Activated CD8-positive, alpha-beta memory T cell treated with anti-CD3 and anti-CD28 coated beads for 48 hours (primary cell): ENCODE measurements around the gene TENM3.

Source experiments
- DNase-seq, 3 experiments: peaks; one replicate each; pipeline ENCODE4 v3.0.0-alpha.2; 2020; ENCODE audit warnings: low read depth in 2 of 3, low spot score in 2 of 3

Gene TENM3

DNA sequence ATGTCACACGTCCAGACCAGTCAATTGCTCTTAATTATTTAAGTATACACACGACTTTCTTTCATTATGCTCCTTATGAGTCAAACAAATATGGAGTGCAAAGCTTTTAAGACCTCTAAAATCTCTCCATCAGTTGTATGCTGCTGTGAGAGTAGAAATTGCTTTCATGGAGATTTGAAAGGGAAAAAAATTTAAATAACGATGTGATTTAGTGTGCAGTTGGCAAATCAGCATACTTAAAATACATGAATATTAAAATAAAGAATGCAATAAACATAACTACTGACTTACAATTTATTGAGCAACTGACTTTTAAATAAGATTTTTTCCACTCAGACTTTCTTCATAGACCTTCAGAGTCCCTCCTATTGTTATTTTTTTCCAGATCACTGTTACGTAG lies 9.0 kb downstream of the TENM3 start:
- DNase-seq, result no peak

DNA sequence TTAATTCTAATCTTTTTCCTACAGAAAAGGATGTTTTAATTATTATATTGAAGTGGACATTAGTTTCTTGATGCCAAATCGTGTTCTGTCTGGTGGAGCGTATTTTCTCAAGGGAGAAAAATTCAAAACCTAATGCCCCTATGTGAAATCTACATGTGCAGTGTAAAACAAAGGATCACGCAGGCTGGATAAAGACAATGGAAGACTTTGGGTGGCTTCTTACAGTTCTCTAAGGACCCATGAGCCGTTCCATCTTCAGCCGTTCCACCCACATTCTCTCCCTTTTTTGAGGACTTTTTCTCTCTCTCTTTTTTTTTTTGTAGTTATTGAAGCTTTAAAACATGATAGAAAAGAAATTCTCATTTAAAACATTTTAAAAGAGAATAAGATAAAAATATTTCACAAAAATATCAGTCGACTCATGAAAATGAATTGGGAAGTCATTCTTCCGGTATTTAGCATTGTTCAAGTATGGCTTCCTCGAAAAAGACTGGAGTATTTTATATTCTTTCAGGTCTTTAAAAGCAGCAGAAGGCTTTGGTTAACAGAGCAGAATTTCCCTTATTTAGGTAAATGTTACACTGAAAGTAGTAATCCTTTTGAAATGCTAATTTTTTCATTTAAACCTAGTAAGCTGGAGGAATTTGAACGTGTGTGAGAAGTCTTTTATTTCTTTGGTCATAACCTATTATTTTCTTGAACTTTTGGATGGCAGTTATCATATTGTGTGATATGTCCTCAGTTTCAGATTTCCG lies 11.0 kb downstream of the TENM3 start:
- DNase-seq, result no peak

DNA sequence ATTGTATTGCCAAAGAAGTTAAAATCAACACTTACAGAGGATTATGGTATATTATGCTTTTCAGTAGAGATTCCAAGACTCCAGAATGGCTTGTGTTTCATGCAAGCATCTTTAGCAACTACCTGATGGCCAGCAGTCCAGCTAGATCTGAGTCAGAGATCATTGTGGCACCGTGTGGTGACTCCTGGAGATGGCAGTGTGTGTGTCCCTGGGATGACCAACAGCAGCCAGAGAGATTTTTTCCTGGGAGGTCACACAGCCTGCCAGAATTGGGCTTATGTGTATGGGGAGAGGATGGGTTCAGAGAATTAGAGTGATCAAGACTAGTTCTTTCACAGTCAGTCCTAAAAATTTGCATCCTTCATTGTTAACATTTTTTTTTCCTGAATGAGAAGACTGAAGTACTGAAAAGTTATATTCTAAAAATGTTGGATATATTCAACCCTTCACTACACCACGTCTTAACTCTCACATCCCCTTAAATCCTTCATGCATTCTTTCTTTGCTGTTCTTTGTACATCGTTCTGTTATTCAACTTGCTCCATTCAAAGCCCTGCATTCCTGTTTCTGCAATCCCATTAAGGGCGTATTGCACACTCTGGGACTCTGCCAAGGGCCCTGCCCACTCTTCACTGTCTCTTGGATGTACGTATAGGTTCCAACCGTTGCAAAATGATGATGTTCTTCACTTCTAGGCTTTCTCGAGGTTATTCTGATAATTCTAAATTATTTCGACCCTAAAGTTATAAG lies 12.4 kb downstream of the TENM3 start:
- no peak for DNase-seq

DNA sequence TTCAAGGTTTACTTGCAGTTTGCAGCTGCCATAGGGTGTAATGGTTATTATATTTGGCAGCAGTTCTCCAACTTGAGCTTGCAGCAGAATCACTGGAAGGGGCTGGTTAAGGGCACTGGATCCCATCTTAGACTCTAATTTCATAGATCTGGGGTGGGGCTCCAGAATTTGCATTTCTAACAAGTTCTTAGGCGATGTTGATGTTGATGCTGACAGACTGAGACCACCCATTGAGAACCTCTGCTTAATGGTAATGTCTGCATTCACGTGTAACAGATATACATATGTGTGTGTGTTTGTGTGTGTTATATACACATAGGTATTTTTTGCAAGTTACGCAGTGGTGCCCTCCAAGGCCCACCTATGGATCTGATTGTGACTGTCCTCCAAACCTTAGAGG lies 13.8 kb downstream of the TENM3 start:
- no peak for DNase-seq

DNA sequence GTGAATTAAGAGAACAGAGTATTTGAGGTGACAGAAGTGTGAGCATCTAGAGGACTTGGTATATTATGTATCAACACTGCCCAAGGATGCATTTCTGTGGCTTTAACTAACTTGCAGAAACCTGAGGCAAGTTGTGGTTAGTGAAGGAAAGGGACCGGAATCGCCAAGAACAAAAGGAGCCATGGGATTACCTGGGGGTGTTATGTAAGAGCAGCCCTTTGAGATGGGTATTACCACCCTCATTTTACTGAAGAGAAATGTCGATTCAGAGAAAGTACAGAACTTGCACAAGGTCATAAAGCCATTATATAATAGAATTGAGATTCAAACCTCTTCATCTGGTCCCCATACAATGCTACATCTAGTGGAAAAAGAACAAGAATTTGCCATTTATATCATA lies 14.3 kb downstream of the TENM3 start:
- no peak for DNase-seq

DNA sequence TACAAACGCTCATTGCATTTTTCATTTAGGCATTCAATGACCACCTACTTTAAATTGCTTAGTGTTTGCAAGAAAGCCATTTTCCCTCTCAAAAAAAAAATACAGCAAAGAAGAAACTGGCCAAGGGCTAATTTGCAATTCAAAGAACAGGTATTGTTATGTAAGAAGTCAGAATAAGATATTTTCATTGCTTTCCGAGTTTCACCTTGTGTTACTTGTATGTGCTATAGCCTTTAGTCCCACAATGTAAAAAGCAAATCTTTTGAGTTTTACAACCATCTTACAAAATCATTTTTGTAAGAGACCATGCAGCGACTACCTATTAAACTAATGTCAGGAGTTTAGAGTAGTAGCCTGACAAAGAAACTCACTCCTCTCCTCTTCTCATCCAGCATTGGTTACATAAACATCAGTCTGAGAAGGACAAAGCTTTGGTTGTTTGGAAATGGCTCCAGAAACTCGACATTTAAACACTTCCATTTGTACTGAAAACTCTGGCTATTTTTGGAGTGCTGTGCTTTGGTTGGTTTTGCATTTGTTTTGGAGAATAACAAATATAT lies 15.3 kb downstream of the TENM3 start:
- DNase-seq, result no peak

DNA sequence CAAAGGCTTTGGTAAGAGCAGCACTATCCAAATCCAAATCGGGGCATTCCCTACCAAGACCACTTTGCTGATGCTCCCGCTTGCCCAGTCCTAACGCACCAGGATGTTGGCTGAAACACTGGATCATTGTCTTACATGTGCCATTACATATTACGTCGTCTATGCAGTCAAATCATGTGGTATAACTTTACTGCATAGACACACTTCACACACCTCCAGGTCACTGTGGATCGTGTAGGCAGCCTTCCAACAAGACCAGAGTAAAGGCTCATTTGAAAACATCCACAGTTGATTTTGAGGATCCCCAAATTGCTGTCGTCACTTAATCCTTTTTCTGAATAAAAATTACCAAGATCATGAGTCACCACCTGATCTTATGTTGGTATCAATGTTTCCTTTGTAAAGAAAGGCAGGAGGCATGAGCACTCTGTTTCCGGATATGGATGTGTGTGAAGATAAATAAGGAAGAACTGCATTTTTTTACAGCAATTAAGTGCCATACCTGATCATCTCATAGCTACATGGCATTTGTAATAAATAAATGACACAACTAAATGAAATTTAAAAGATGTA lies 18.5 kb downstream of the TENM3 start:
- no peak for DNase-seq

DNA sequence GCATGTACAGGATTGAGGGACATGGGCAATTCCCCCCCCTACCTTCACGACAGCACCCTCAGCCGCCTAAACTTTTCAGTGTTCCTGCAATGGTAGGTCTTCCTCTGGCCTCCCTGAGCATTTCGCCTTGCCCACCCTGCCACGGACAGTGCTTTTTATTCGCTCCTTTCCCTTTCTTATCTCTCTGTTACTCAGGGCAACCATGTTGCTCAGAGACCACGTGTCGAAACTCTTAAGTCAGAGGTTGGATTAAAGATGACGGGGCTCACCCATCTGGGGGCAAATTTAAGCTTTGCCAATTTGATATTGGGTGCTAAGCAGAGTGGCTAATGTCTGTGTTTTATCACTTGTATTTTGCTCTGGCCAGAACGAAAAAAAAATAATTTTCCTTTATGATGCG lies 20.4 kb downstream of the TENM3 start:
- DNase-seq, result no peak

DNA sequence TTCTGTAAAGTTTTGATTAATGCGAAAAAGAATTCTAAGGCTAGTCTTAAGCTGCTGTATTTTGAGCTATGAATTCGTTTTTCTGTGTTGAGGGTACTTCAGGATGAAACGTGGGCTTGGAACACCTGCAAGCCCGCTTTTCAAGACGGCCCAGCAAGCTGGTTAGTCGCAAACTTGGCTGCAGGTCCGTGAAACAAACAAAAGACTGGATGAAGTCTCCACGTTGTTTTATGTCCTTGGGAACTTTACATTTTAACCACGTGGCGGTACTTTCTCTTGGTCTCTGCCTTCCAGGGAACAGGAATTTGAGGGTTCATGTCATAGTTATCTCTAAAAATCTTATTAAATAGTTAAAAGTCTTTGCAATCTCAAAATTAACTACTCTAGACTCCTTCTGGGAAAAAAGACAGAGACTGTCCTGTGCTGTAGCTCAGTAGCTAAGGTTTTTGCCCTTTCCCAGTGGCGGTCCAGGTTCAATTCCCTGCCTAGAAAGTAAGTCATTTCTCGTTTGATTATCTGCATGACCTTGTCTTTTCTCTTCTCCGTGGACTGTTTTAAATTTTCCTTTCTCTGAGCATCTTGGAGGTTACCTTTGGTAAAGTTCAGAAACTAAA lies 21.0 kb downstream of the TENM3 start:
- DNase-seq, result no peak

DNA sequence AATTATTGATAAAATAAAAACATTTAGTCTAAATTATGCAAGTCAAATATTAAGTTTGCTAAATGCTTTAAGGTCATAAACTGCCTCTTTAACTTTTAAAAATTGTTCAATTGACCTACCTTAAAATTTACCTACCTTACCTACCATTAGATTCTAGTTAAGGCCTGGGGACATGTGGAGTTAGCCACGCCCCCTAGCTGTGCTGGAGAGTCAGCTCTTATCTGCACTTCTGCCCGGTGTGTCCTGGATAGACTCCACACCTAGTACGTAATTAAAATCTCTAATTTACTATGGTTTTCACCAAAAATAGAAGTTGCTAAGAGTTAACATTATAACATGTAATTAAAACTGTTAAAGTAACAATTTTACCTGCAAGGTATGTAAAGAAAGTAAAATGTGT lies 22.7 kb downstream of the TENM3 start:
- DNase-seq, result no peak

DNA sequence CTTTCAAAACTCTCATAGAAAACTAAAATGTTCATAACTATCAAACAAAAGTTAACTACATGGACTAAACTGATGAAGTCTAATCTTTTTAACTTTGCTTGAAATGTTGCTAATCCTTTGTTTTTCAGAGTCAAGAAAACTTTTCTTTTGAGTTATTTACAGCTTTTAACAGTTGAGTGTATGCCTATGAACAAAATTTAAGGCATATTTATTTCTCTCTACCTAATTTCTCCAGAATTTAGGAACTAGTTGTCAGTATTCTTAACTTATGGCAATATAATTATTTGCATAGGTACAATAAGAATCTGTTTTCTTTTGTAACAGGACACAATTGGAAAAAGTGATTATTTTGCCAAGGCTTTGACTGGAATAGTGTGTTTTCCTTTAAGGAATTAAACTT lies 23.8 kb downstream of the TENM3 start:
- no peak for DNase-seq

DNA sequence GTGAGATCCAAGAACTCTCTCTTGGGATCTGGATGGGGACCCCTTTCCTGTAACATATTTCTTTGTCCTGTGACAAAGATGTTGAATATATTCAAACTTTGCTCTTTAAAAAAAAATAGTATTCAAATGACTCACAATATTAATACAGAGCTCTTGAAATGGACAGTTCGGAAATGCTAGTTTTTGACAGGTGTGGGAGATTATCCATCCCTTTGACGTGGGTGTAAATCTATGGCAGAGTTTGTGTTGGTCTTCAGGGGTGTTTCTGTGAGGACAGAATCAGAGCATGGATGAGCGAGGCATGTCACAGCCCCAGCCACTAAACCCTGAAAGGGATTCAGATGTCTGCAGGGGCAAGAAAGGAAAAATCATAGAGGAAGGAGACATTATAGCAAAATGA lies 25.8 kb downstream of the TENM3 start:
- no peak for DNase-seq

DNA sequence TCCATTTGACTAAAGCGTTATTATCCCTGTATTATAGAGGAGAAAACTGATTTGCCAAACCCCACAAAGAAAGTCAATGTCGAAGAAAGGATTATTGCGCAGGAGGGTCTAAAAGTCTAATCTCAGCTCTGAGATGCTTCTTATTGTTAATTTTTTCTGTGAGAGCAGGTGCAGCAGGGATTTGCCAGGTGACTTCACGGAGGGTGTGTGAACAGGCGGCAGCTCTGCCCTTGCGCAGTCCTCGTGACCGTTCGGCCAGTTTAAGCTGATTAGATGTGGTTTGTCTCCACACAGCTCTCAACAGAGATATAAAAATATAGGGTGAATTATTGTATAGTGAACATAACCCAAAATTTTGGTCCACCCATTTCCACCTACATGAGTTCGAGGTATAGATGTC lies 28.5 kb downstream of the TENM3 start:
- no peak for DNase-seq

DNA sequence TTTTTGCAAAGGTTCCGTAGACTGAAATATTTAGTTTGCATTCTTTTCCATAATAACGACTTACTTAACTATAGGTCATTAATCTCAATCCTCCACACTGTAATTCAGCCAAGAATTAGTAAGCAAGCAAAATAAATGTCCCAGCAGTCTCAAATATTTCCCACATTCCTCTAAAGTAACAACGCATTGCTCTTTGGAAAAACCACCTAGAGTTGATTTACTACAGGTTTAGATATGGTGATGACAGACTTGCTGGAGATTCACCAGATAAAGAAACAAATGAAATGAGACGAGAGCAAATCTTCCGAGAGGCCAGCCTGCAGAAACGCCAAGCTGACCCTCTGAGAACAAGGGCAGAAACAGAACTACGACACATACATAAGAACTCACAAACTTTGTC lies 28.9 kb downstream of the TENM3 start:
- no peak for DNase-seq

DNA sequence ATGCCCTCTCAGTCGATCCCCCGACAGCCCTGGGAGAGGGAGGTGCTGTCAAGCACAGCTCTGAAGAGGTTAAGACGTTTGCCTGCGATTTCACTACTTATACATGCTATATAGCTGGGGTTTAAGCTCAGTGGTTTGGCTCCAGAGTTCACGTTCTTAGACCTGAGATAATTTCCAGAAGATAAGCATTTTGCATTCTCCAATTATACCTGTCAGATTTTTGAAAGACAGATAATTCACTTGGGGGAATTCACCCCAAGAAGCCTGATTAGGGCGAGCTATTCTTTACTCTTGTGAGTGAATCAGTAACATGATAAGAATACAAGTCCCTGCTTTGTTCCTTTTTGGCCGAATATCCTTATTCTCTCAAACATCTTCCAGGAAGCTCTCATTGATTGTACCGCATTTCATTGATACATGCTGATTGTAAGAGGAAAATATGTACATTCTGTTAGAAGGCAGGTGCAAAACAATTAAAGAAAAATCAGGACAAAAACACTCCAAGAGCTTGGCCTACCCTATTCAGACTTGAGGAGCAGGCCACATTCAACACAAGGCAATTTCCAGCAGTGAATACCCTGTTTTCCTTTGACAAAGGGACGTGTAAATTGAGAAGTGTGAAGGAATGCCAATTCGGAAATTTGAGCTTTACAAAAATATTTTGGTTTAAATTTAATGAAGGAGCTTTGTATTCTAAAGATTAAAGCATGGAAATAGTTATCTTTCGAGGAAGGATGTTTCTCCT lies 30.2 kb downstream of the TENM3 start:
- no peak for DNase-seq

DNA sequence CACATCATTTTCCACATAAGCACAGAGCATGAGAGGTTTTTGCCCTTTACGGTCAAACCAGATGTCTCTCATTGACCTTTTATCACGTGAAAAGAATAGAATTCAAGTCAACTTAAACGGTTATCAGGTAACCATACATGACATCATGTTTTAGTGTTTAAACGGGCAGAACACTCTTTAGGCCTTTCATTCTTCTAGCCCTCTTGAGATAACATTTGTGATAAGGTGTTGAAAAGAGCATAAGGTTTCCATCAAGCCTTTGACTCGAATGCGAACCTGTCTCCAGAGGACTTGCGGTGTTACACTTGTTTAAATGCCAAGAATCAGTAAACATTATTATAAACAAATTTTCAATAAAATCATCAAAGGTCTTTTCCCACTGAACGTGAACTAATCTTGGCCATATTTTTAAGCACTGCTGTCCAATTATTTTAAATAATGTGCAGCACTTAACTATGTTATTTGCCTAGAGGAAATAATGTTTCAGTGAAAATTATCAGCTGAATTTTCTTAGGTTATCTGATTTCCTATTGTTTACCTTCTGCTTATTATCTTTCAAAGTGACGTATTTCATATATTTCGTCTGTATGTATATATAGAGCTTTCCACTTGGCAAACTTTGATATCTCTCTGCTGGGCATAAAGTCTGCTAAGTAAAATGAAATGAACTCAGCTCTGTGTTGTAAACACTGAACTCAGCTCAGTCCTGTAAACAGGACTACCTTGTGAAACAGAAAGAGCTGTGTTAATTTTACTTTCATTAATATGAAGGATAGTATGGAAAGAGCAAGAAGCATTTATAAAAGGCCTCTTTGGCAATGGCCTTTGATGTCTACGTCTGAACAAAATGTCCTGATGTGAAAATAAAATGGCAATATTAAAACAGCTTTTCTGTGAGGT lies 33.3 kb downstream of the TENM3 start:
- DNase-seq, result no peak

DNA sequence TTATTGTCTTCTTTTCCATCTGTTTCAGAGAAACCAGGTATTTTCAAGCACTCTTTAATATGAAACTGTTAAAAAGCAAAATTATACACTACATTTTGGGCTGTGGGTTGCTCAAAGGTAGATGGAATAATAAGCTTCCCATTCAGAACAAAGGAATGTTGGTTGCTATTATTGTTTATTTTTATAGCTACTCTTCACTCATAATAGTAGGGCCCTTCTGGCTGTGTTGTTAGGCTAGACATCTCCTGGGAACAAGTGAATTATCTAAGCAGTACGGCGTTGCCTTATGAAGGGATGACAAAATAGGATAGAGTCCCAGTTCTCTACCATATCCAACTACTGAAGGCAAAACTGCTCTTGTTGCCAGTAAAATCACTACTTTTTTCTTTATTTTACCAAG lies 34.2 kb downstream of the TENM3 start:
- no peak for DNase-seq

DNA sequence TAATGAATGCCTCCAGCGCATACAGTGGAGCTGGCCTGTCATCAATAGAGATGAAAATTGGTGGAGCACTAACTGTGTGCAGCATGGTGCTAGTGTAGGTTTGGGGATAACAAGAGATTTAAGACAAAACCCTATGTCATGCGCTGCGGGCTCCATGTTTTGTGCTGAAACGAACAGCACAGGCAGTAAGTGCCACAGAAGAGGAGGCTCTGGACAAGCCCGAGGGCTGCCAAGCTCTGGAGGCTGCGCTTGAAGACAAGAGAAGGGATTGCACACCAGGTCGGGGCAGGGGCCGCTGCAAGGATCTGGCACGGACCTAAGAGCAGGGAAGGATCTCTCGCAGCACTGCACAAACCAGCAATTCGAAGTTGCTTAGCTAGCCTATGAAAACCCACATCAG lies 35.5 kb downstream of the TENM3 start:
- no peak for DNase-seq

DNA sequence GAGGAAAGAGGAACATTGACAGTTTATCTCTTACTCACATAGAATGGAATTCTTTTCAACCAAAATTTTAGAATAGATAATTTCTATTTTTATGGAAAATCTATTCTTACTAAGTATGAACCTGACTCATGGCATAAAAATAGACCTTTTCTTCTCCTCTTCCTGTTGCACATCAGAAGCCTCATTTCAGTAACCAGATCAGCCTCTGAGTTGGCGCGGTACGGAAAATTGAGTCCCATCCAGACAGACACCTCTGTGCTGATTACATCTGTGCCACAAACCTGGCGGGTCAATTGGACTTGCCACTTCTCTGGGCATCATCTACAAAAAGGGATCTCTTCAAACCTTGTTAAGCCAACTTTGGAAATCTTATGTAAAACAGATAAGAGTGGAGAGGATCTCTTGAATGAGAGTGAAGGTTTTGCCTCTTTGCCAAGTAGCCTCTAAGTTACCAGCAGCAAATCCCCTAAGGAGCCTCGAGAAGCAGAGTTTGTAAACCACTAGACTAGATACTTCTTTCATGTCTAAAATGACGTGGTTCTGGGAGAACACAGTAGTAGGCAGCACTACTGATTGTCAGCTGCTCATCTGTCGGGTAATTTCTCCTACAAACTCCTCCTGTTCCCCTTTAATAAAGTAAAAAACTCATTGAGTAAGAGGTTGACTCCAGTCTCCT lies 37.4 kb downstream of the TENM3 start:
- no peak for DNase-seq

DNA sequence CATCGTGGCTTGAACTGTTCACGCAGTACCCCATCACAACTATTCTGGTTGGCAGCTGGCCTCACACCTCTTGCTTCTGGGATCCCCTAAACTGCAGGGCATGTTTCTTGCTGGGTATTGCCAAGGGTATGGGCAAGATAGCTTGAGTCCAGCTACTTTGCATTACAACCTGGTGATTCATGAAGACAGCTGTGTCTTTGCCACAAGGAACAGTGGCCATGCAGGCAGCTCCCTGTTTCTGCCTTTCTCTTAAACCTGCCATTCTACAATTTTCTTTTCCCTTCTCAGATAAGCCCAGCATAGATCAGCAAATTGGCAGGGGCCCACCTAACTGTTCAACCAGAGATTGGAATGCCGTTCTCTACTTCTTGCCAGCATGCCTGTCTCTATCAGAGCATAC lies 42.8 kb downstream of the TENM3 start:
- DNase-seq, result no peak
